Thyroid gland (tissue), 4 donors: ENCODE data around the gene TBCD.

Experiments used
- CTCF ChIP-seq, 6 experiments: fragments of 200-600 bp in 3 of 6; fragments of 450-650 bp in 3 of 6; sonication (generic) in 3 of 6; IDR thresholded peaks; one replicate each; pipeline ENCODE4 v1.5.1; 2016 to 2019; ENCODE audit warnings: antibody characterized with exemption in 6 of 6, mild to moderate bottlenecking in 2 of 6, inconsistent platforms in 1 of 6, moderate library complexity in 1 of 6
- POLR2A ChIP-seq, 2 donors: fragments of 450-650 bp; IDR thresholded peaks; one replicate each; pipeline ENCODE4 v1.6.1; 2017; ENCODE audit warnings: antibody characterized with exemption in 2 of 2, mild to moderate bottlenecking in 2 of 2, moderate library complexity in 1 of 2

- no peak for TF ChIP-seq CTCF (IDR thresholded peaks at IDR 0.05)
- TF ChIP-seq POLR2A (IDR thresholded peaks at IDR 0.05) = no peak
Measured at GRCh38 chr17:82895087-82895486, 143.2 kb downstream of the TBCD start.
